Spleen (tissue), 7 donors: ENCODE results near the gene CDK2.

Experiments used
- CTCF ChIP-seq, 11 experiments: fragments of 200-600 bp in 7 of 11; fragments of 450-650 bp in 4 of 11; sonication (generic) in 4 of 11; IDR thresholded peaks in 8 of 11; conservative IDR thresholded peaks in 3 of 11; 1 replicate in 7 of 11; 2 replicates in 4 of 11; pipeline versions ENCODE4 v1.4.0 to v1.8.0; 2016 to 2021; ENCODE audit warnings: antibody characterized with exemption in 11 of 11, inconsistent platforms in 4 of 11, mild to moderate bottlenecking in 1 of 11
- POLR2A ChIP-seq, 3 donors: fragments of 450-650 bp; IDR thresholded peaks; one replicate each; pipeline ENCODE4 v1.5.1; 2017; ENCODE audit warnings: antibody characterized with exemption in 3 of 3, mild to moderate bottlenecking in 1 of 3
- donor health status: DM: no; HTN: no; CAD: no; lungs with moderate emphysema.
- donor health status: DM: no; HTN: no; CAD: no.
- donor health status: DM: no; HTN: no; CAD: no.

DNA sequence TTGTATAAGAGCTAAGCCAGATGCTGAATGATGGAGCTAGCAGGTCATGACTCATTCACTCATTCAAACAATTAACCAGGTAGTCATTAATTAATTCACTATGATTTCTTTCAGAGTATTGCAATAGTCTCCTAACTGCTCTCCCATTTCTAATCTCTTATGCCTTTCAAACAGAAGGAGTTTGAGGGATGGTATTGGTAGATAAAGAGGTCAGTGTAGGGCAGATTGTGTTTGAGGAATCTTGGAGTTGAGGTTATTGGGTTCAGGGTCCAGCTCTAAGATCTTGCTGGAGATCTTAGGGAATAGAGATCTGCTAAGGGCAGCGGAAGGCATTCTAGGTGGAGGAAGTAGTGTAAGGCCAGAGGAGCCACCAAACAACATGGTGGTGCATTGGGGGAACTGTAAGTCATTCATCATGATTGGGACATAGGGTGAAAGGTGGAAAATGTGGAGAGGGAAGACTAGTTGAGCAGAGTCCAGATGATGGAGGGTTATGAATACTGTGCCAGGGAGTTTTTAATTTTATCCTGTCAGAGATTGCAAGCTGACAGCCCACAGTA, 24.0 kb upstream of the CDK2 start:
- TF ChIP-seq POLR2A (IDR thresholded peaks at IDR 0.05) (no peak), CTCF (IDR thresholded peaks at IDR 0.05 in 8 of 11, conservative IDR thresholded peaks at IDR 0.05 in 3 of 11) (no peak)
